ENCODE data around the gene ZNF496. TPM values are rescaled to one million over a fixed set of nuclear protein-coding genes. Genes with fewer than 3 reads are reported as not detected.
"Not testable (repeated sequence)": the region's sequence is repeated elsewhere in the genome, so short reads cannot be mapped to it uniquely, and the experiment has no call there.

Gene ZNF496
- total RNA-seq, 4 donors from 2014 or later: 34.2 to 47.4 (median 39.7) TPM

GRCh38 chr1:247268390-247269045 is 63.1 kb downstream of the ZNF496 start:
- Histone ChIP-seq H3K4me3 (no peak overlapping the region), H3K36me3 (no peaks in the 10 kb centered on the region), H3K27ac (no peak overlapping the region), H3K27me3 (no peaks in the 10 kb centered on the region), H3K4me1 (no peaks in the 10 kb centered on the region), H3K9me3 (peaks cover 0 to 2% (median 0%) of the 10 kb centered on the region in 3 donors)
- ATAC-seq: no peak
- no peak for DNase-seq
- in situ Hi-C loops (cut with MboI; ENCODE audit: low sequenced_read_pairs in 4 of 4): no loop called here
- intact Hi-C loops (cut with DNase I; ENCODE audit: low total_unique reads): no loop called here
- TF ChIP-seq CTCF (IDR thresholded peaks at IDR 0.05 in 4 of 5, conservative IDR thresholded peaks at IDR 0.05 in 1 of 5) (no peak), POLR2A (IDR thresholded peaks at IDR 0.05) (no peak)

GRCh38 chr1:247266053-247266452 is 65.6 kb downstream of the ZNF496 start:
- H3K4me3 ChIP-seq: no peak overlapping the region
- in situ Hi-C loops (cut with MboI; ENCODE audit: low sequenced_read_pairs in 4 of 4) (no loop called here), intact Hi-C loops (cut with DNase I; ENCODE audit: low total_unique reads) (no loop called here)
- no peak overlapping the region for H3K27ac ChIP-seq
- no peaks in the 10 kb centered on the region for H3K4me1 ChIP-seq
- ATAC-seq (no peak), DNase-seq (no peak)
- no peaks in the 10 kb centered on the region for H3K36me3 ChIP-seq
- H3K27me3 ChIP-seq: no peaks in the 10 kb centered on the region
- peaks cover 0 to 2% (median 0%) of the 10 kb centered on the region in 3 donors for H3K9me3 ChIP-seq
- no peak for TF ChIP-seq POLR2A (IDR thresholded peaks at IDR 0.05)
- TF ChIP-seq CTCF (IDR thresholded peaks at IDR 0.05 in 4 of 5, conservative IDR thresholded peaks at IDR 0.05 in 1 of 5): no peak

- H3K27me3 ChIP-seq; intact Hi-C loops (cut with DNase I; ENCODE audit: low total_unique reads); DNase-seq; H3K9me3 ChIP-seq; H3K4me3 ChIP-seq; in situ Hi-C loops (cut with MboI; ENCODE audit: low sequenced_read_pairs in 4 of 4); H3K36me3 ChIP-seq; H3K4me1 ChIP-seq; H3K27ac ChIP-seq; ATAC-seq: not testable (repeated sequence)
Observed at GRCh38 chr1:247255772-247256171, 75.9 kb downstream of the ZNF496 start, which contains the start of gene VN1R5. Gene VN1R5, plus strand, starts transcription at chr1:247256072.

- in situ Hi-C loops (cut with MboI; ENCODE audit: low sequenced_read_pairs in 4 of 4): no loop called here
- H3K27ac ChIP-seq: no peak overlapping the region
- DNase-seq (no peak), ATAC-seq (no peak)
- H3K4me1 ChIP-seq: no peaks in the 10 kb centered on the region
- intact Hi-C loops (cut with DNase I; ENCODE audit: low total_unique reads): no loop called here
- no peaks in the 10 kb centered on the region for H3K36me3 ChIP-seq
- no peak for TF ChIP-seq CTCF (IDR thresholded peaks at IDR 0.05 in 4 of 5, conservative IDR thresholded peaks at IDR 0.05 in 1 of 5)
- TF ChIP-seq POLR2A (IDR thresholded peaks at IDR 0.05): no peak
- H3K9me3 ChIP-seq: peaks cover 0 to 6% (median 0%) of the 10 kb centered on the region in 3 donors
- H3K4me3 ChIP-seq: no peak overlapping the region
- no peaks in the 10 kb centered on the region for H3K27me3 ChIP-seq
Observed at GRCh38 chr1:247247568-247247967, 84.1 kb downstream of the ZNF496 start.

Other genes starting within 250 kb of the ZNF496 start
- 1 to 10 TPM; 1.3 to 7.3 (median 2.7) TPM for gene ZNF669, start 227.5 kb downstream of the ZNF496 start, total RNA-seq
- 10 to 100 TPM in 1 of 4 donors, 1 to 10 TPM in 3; 5.4 to 10.3 (median 7.1) TPM for gene ZNF124, start 159.8 kb downstream of the ZNF496 start, total RNA-seq
- not detected for gene VN1R5, start 75.8 kb downstream of the ZNF496 start, total RNA-seq
- gene NLRP3, start 84.3 kb upstream of the ZNF496 start, total RNA-seq: under 1 TPM; 0.29 to 0.56 (median 0.47) TPM
- not detected for gene OR2B11, start 126.2 kb upstream of the ZNF496 start, total RNA-seq
- not detected for gene OR2C3, start 204.6 kb upstream of the ZNF496 start, total RNA-seq
- under 1 TPM in 1 of 4 donors, not detected in 3; 0.15 TPM for gene GCSAML, start 217.3 kb upstream of the ZNF496 start, total RNA-seq

Measured in gastrocnemius medialis (tissue), 4 donors.